Esophagus muscularis mucosa (tissue), 3 donors: Measurements from ENCODE around the gene CREB3L2.

ENCODE experiments used
- POLR2A ChIP-seq: fragments of 450-650 bp; IDR thresholded peaks from one replicate; pipeline ENCODE4 v1.6.1; 2017; ENCODE audit warnings: antibody characterized with exemption, moderate library complexity, mild to moderate bottlenecking, low read depth
- TF ChIP-seq, protein P1 (sequence below), 3 experiments: fragments of 200-600 bp in 2 of 3; fragments of 450-650 bp in 1 of 3; sonication (generic) in 2 of 3; IDR thresholded peaks; one replicate each; pipeline ENCODE4 v1.5.1; 2017 to 2019; ENCODE audit warnings: antibody characterized with exemption in 3 of 3, mild to moderate bottlenecking in 2 of 3, moderate library complexity in 1 of 3

DNA sequence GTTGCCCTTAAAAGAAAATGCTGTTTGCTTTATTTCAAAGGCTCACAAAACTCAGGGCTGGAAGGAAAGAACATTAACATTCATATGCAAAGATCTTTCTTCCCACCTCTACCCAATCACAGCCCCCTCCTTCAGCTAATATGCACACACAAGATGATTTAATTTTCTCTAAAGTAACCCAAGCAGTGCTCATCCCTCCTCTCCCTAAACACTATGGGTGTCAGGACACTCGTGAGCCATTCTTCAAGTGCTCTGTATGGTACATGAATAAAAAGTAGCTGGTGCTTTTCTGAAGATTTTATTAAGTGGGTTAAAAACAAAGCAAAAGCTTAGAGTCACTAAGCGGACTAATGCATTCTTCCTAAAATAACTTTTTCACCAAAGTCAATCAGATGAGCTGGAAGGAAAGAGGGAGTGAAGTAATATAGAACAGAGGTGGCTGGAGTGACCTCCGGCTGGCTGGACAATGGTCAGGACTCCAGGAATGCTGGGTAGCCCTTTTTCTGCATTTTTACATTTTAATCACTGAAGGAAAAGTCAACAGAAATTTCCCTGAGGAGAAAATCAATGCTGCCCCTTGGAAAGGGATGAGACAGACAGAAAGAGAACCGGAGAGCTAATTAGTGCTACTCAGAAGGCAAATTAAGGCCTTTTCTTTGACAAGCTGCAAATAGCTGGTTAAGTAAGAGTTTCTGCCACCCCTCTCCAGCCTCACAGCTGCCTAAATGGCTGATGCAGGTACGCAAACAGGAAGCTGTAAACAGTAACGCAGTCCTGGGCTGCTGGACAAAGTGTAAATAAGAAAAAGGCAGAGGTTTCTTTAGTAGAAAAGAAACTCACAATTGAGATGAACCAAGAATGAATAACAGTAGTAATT is 161.7 kb downstream of the CREB3L2 start:
- TF ChIP-seq, protein P1, sequence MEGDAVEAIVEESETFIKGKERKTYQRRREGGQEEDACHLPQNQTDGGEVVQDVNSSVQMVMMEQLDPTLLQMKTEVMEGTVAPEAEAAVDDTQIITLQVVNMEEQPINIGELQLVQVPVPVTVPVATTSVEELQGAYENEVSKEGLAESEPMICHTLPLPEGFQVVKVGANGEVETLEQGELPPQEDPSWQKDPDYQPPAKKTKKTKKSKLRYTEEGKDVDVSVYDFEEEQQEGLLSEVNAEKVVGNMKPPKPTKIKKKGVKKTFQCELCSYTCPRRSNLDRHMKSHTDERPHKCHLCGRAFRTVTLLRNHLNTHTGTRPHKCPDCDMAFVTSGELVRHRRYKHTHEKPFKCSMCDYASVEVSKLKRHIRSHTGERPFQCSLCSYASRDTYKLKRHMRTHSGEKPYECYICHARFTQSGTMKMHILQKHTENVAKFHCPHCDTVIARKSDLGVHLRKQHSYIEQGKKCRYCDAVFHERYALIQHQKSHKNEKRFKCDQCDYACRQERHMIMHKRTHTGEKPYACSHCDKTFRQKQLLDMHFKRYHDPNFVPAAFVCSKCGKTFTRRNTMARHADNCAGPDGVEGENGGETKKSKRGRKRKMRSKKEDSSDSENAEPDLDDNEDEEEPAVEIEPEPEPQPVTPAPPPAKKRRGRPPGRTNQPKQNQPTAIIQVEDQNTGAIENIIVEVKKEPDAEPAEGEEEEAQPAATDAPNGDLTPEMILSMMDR (IDR thresholded peaks at IDR 0.05) = no peak
- TF ChIP-seq POLR2A = no peak
